NCI-H1048 (cell line): Measurements from ENCODE around the gene KLHL41.
"Not testable (repeated sequence)": the region's sequence is repeated elsewhere in the genome, so short reads cannot be mapped to it uniquely, and the experiment has no call there.

ENCODE experiments used
- DNase-seq: peaks from one replicate; lab custom pipeline; 2025; lab: John Stamatoyannopoulos, UW

Gene KLHL41

DNA sequence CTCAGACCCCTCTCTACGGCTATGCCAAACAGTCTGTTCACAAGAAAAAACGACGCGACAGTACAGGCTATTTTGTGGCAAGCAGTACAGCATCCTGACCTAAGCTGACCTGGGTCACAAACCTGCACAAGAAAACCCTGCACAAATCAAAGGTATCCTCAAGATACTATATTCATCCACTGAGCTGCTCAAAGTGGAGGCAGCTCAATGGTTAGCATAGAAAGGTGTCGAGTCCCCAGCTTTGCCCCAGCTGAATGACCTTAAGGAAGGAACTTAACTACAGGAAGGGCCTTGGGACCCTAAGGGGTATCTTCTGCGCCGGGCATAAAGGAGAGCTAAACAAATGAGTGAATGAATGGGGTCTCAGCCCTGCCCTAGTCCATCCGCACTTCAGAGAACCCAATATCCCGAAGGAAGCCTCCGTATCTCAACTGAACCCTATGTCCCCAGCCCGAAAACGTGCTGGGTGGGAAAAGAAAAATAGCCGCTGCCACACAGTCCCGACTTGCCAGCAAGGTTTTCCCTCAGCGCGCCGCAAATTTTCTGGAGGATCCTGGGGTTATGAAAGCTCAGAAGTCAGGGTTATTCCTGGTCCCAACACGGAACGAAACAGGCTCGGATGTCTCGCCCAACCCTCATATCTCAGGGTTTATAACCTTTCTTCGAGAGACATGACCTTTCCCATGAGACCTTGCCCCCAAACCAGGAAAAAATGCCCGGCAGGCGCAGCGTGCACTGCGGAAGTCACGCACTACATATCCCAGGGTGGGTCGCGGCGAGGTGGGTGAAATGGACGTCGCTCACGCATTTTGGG lies 63.9 kb downstream of the KLHL41 start, which contains the start of gene FASTKD1:
Gene FASTKD1, minus strand, starts transcription at position 706 of the 814 bp plus-strand sequence. CDS start 1,836 bp downstream, outside the sequence.
- DNase-seq = peak; percentile 80

DNA sequence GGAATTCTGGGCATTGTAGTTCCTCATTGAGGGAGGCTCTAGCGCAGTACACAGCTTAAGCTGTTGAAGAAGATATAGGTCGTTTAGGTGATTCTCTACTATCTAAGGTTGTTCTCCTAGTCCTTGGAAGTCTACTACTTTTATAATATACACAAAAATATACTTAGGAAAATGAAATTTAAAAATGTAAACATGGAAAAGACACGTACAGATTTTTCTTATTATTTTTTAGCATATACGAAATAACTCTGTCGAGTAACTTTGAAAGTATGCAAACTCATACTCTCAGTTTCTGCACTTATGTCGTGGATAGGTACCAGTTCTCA lies 64.4 kb downstream of the KLHL41 start:
- DNase-seq = no peak

DNA sequence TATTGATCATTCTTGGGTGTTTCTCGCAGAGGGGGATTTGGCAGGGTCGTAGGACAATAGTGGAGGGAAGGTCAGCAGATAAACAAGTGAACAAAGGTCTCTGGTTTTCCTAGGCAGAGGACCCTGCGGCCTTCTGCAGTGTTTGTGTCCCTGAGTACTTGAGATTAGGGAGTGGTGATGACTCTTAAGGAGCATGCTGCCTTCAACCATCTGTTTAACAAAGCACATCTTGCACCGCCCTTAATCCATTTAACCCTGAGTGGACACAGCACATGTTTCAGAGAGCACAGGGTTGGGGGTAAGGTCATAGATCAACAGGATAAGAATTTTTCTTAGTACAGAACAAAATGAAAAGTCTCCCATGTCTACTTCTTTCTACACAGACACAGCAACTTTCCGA lies 65.0 kb downstream of the KLHL41 start:
- DNase-seq = not testable (repeated sequence)

DNA sequence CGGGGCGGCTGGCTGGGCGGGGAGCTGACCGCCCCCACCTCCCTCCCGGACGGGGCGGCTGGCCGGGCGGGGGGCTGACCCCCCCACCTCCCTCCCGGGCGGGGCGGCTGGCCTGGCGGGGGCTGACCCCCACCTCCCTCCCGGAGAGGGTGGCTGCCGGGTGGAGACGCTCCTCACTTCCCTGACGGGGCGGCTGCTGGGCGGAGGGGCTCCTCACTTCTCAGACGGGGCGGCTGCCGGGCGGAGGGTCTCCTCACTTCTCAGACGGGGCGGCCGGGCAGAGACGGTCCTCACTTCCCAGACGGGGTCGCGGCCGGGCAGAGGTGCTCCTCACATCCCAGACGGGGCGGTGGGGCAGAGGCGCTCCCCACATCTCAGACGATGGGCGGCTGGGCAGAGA lies 65.8 kb downstream of the KLHL41 start:
- DNase-seq = not testable (repeated sequence)
